HG02885 (cell line): Measurements from ENCODE around the gene HGS.

Experiments used
- ATAC-seq: cut with Tn5 transposase; IDR thresholded peaks from one replicate; pipeline ENCODE4 v1.9.1; 2021; ENCODE audit warnings: mild to moderate bottlenecking; ENCODE audit not compliant: unreplicated experiment, poor library complexity

Gene HGS

GRCh38 chr17:81683584-81684441 is at the start of gene HGS, which contains the start of gene ARL16:
HGS (plus strand) TSS chr17:81684011; CDS start chr17:81684067, 56 bp downstream.
ARL16 (minus strand) TSS chr17:81683797; CDS start chr17:81683753, 44 bp downstream.
- ATAC-seq, result peak; percentile 94

GRCh38 chr17:81635431-81635830 is 48.4 kb upstream of the HGS start:
- no peak for ATAC-seq

GRCh38 chr17:81635973-81636504 is 47.8 kb upstream of the HGS start:
- ATAC-seq, result peak; percentile 13

GRCh38 chr17:81636505-81637288 is 47.1 kb upstream of the HGS start, which contains the start of the genes NPLOC4 and TSPAN10:
NPLOC4 (minus strand) TSS chr17:81637112; CDS start chr17:81636930, 182 bp downstream.
TSPAN10 (plus strand) TSS chr17:81637196; CDS start chr17:81642413, 5,217 bp downstream.
- ATAC-seq, result peak; percentile 91

- ATAC-seq, result no peak
These were observed 45.1 kb upstream of the HGS start for GRCh38 chr17:81638683-81639082.

- ATAC-seq, result no peak
These were observed 43.8 kb upstream of the HGS start for GRCh38 chr17:81640011-81640410.

GRCh38 chr17:81641825-81642489 is 41.9 kb upstream of the HGS start:
- no peak for ATAC-seq

- no peak for ATAC-seq
These were observed 39.3 kb upstream of the HGS start for GRCh38 chr17:81644496-81644895.

GRCh38 chr17:81644976-81645952 is 38.5 kb upstream of the HGS start:
- no peak for ATAC-seq

- ATAC-seq, result no peak
These were observed 36.8 kb upstream of the HGS start for GRCh38 chr17:81646869-81647600.

GRCh38 chr17:81647640-81648012 is 36.2 kb upstream of the HGS start:
- no peak for ATAC-seq

- ATAC-seq, result no peak
These were observed 35.7 kb upstream of the HGS start for GRCh38 chr17:81648013-81648706.

GRCh38 chr17:81648707-81649085 is 35.1 kb upstream of the HGS start:
- no peak for ATAC-seq

GRCh38 chr17:81650951-81651350 is 32.9 kb upstream of the HGS start:
- ATAC-seq, result no peak

- ATAC-seq, result no peak
These were observed 32.1 kb upstream of the HGS start for GRCh38 chr17:81651692-81652091.

- ATAC-seq, result no peak
These were observed 30.7 kb upstream of the HGS start for GRCh38 chr17:81652906-81653771.
